GM21723 (cell line): ENCODE results near the gene PFN3.

ENCODE experiments used
- ATAC-seq: cut with Tn5 transposase; IDR thresholded peaks from one replicate; pipeline ENCODE4 v1.9.1; 2021; ENCODE audit warnings: mild to moderate bottlenecking, moderate library complexity; ENCODE audit not compliant: unreplicated experiment

PFN3 gene

GRCh38 chr5:177438468-177438867 is 38.0 kb upstream of the PFN3 start:
- ATAC-seq, result no peak

- no peak for ATAC-seq
Measured at GRCh38 chr5:177437623-177438022, 37.2 kb upstream of the PFN3 start.

DNA sequence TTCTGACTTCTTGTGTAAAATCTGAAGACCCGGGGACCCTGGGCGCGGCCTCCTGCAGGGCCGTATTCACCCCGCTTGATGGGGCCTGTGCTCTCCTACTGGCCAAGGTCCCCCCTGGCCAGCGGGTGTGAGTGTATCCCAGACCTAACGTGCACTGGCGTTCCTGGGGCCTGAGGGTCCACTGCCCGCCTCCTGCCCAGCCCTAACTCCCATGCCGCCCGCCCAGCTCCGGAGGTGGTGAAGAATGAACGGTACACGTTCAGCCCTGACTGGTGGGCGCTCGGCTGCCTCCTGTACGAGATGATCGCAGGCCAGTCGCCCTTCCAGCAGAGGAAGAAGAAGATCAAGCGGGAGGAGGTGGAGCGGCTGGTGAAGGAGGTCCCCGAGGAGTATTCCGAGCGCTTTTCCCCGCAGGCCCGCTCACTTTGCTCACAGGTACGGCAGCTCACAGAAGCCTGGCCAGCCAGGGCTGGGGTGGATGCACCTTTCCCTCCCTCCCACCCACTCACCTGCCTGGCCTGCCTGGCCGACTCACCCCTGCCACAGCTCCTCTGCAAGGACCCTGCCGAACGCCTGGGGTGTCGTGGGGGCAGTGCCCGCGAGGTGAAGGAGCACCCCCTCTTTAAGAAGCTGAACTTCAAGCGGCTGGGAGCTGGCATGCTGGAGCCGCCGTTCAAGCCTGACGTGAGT is 35.5 kb upstream of the PFN3 start:
- no peak for ATAC-seq

GRCh38 chr5:177434942-177435738 is 34.7 kb upstream of the PFN3 start:
- ATAC-seq, result no peak

DNA sequence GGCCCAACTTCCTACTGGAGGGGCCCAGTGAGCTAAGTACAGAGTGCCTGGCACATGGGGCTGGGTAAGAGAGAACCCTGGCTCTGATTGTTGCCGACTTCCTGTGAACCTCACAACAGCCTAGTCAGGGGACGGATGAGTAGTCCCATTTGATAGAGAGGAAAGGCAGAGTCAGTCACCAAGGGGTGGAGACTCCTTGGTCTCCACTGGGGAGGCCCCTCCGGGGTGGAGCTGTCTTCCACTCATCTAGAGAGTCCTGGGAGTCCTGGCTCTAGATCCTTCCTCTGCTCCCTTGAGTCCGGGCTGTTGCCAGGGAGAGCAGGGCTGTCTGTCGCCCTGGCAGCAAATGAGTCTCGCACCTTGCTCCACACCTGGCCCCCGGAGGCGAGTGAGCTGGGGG is 34.0 kb upstream of the PFN3 start:
- ATAC-seq, result no peak

DNA sequence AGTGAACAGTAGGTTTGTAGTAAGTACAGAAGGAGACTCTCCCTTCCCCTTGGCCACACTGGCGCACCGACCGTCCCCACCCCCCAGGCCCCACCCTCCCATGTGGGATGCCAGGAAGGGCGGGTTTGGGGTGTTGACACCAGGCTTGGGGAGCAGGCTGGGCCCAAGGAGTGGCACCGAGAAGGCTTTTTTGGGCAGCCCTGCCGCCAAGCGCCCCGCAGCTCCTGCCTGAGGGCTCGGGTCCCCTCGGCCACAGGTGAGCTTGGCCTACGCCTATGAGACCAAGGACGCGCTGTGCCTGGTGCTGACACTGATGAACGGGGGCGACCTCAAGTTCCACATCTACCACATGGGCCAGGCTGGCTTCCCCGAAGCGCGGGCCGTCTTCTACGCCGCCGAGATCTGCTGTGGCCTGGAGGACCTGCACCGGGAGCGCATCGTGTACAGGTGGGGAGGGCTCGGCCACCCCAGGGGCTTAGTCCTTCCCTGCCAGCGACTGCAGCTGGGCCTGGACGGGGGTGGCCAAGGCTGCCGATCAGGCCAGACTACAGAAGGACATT is 33.3 kb upstream of the PFN3 start:
- no peak for ATAC-seq

- ATAC-seq, result no peak
Measured at GRCh38 chr5:177432839-177433657, 32.6 kb upstream of the PFN3 start.

GRCh38 chr5:177432143-177432838 is 31.8 kb upstream of the PFN3 start:
- no peak for ATAC-seq

DNA sequence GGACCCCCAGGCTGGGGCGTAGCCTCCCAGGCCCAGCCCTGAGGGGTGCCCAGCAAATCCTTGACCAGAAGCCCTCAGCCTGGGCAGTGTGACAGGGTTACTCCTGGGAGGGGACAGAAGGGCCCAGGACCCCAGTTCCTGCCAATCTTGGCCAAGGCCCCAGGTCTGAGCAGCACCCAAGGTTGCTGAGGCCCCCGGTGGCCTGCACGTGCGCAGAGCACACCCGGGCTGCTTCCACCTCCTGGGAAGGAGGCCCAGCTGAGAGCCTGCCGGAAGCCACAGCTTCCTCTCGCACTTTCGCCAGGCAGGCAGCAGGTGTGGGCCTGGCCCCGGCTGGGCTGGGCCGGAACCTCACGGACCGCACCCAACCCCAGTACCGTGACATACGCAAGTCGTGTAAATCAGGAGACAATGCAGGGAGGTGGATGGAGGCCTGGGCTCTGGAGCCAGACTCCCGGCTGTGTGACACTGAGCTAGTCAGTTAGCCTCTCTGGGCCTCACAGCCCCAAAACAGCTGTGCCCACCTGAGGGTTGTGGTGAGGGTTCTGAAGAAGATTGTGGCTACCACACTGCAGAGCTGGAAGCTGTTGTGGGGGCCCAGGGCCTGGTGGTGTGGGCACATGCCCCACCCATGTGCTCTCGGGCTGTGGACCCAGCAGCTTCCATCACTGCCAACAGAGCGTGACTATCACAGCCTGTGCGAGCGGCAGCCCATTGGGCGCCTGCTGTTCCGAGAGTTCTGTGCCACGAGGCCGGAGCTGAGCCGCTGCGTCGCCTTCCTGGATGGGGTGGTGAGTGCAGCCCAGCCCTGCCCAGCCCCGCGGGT is 31.1 kb upstream of the PFN3 start:
- peak; percentile 46 for ATAC-seq

GRCh38 chr5:177430972-177431316 is 30.5 kb upstream of the PFN3 start:
- ATAC-seq, result no peak

GRCh38 chr5:177430140-177430951 is 29.9 kb upstream of the PFN3 start:
- ATAC-seq, result no peak

- ATAC-seq, result no peak
Measured at GRCh38 chr5:177429248-177430040, 29.0 kb upstream of the PFN3 start.

GRCh38 chr5:177428574-177429217 is 28.2 kb upstream of the PFN3 start:
- ATAC-seq, result no peak

DNA sequence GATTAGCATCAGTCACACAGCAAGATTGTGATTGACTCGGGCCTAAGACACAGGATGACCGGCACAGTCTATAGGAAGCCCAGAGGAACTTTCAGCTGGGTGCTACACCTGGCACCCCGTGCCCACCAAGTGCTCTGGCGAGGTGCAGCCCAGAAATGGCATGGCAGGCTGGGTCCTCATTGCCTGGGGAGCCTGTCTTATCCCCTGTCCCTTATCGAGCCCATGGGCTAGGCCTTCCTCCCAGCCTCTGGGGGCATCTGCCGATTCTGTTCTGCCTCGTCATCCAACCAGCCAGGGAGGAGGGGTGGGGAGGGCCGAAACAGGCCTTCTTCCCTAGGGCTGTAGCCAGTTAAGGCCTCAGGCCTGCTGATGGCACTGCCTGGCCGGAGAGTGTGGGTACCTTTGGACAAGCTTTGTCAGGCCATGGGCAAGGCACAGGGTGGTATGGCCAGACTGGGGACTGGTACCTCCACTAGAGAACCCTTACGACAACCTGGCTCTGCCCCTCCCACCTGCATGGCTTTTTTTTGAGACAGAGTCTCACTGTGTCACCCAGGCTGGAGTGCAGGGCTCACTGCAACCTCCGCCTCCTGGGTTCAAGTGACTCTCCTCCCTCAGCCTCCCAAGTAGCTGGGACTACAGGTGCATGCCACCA is 27.6 kb upstream of the PFN3 start:
- no peak for ATAC-seq

DNA sequence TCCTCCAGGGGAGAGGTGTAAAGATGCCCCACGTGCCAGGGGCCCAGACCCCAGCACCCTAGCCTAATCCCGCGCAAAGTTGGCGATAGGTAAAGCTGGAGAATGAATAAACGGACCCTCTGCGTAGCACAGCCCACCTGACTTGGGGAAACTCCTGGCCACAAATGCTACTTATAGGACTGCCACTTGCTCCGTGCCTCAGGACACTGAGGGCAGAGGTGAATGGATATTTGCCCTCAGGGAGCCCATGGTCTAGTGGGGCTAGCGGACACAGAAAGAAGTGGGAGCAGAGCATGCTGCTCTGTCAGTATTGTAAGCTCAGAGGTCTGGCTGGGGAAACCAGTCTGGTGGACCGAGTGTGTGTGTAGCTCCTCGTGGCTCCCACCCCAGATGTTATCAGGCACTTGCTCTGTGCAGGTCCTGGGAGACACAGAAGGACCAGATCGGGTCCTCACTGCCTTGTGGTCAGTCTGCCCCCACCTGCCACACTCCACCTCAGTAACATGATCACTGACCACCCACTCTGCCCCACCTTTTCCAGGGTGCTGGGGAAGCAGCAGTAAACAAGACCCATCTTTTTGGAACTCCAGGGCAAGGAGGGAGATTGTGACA is 26.9 kb upstream of the PFN3 start:
- ATAC-seq, result no peak

GRCh38 chr5:177426566-177427210 is 26.2 kb upstream of the PFN3 start, which contains the start of gene GRK6:
GRK6 (plus strand) TSS chr5:177426676; CDS start chr5:177426846, 170 bp downstream.
- peak; percentile 10 for ATAC-seq
